ENCODE results near the gene ABAT.
"Not testable (repeated sequence)": the region's sequence is repeated elsewhere in the genome, so short reads cannot be mapped to it uniquely, and the experiment has no call there.

The ABAT gene

GRCh38 chr16:8751481-8752311, 77.3 kb downstream of the ABAT start:
- DNase-seq: no peak

DNA sequence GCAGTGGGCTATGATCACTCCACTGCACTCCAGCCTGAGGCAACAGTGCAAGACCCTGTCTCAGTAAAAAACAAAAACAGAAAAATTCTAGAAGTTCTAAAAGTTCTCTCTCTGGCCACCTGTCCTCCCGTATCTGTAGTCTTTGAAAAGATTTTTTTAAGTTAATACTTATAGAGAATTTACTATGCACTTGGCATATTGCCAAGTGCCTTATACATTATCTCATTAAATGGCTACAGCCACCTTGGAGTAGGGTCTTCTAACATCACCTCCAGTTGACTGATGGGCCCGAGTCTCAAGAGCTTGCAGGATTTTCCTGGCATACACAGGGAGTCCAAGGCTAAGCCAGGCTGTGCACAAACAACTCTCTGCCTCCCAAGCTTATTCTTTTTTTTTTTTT, 78.3 kb downstream of the ABAT start:
- DNase-seq: no peak

DNA sequence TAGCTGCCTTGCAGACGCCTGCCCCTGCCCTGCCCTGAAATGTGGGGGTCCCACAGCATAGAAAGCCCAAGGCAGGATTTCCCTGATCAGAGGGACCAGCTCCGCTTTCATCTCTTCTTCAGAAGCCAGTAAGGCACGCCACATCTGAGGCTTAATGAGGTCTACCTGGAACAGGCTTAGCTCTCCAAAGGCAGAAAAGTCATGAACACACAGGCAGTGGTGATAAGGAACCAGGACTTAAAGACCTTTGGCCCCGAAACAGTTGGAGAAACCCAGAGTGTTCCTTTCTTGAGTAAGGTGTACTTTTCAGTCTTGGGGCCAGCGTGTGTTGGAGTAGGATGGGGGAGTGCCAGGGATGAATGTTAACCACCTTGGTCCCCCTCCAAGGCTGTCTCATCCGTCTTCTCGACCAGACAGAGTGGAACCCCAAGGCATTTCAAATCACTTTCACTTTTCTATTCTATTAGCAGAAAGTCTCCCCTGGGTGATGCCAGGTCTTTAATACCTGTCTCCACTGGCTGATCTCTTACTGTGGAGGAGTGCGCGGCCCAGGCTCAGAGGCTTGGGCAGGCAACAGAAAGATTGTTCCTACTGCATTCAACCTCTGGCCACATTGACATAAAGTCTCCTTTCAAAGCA, 79.1 kb downstream of the ABAT start:
- DNase-seq: no peak

DNA sequence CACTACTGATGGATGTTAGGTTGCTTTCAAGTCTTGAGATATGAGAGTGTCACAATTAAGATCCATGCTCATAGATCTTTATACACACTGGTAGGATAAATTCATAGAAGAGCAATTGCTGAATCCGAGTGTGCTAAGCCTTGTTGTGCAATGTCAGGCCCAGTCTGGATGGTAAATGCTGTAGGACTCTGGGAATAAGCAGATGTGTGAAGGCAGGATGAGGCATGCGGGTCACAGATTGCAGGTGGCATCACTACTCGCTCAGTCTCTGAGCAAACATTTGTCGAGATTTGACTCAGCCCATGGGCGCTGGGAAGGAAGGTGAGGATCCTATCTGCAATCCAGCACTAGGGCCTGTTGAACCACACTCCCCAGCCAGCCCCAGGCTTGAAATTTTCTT, 82.3 kb downstream of the ABAT start:
- no peak for DNase-seq

GRCh38 chr16:8758022-8758421, 83.6 kb downstream of the ABAT start:
- DNase-seq: no peak

GRCh38 chr16:8760021-8760420, 85.6 kb downstream of the ABAT start:
- DNase-seq: no peak

DNA sequence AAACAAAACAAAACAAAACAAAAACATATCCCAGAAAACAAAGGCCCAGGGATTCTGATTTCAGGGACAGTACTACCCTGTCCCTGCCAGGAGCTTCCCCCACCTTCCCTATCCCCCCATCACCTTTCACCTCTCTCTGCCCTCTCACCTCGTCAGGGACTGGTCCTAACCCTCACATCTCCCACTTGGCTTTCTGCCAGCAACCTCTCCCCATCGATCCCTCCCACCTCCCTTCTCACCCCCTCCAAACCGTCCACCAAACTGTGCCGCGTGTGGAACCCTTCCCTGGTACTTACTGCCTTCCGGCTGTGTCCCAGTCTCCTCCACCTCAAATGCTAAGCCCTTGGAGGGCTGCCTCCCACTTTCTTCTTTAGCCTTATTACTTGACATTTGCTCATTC, 86.7 kb downstream of the ABAT start:
- no peak for DNase-seq

- DNase-seq: no peak
Measured at GRCh38 chr16:8762254-8762653, 87.8 kb downstream of the ABAT start.

DNA sequence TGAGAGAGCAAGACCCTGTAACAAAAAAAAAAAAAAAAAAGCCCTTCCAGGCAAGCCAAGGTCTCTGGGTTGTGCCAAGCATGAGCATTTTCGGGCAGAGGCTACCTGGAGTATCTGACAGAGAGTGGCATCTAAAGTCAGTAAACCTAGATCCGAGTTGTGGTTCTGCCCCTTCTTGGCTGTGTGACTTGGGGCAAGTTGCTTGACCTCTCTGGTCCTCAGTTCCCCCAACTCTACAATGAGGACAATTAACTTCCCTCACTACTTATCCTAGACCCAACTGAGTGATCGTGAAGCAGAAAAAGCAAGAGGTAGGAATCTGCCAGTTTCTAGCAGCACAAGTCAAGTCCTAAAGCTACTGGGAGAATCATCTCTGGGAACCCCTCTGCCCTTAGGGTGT, 88.7 kb downstream of the ABAT start:
- DNase-seq: no peak

GRCh38 chr16:8763899-8764298, 89.5 kb downstream of the ABAT start:
- DNase-seq: no peak

- DNase-seq: no peak
Measured at GRCh38 chr16:8764525-8765250, 90.3 kb downstream of the ABAT start.

GRCh38 chr16:8767176-8767575, 92.8 kb downstream of the ABAT start:
- no peak for DNase-seq

DNA sequence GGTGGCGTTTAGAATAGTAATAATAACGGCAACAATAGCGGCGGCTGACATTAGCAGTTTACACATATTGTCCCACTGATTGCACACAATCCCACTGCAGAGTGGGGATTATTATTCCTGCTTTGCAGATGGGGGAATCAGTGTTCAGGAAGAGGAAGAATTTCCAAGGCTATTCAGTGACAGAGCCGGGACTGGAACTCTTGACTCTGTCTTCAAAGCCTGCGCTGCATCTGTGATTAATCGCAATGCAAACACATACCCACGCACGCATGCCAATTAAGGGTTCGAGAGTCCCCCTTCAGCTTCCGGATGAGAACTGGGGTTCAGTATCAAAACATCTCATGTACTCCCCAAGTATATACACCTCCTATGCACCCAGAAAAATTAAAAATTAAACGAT, 93.9 kb downstream of the ABAT start:
- DNase-seq: no peak

GRCh38 chr16:8768692-8769091, 94.3 kb downstream of the ABAT start:
- DNase-seq: no peak

- no peak for DNase-seq
Measured at GRCh38 chr16:8773537-8773936, 99.1 kb downstream of the ABAT start.

DNA sequence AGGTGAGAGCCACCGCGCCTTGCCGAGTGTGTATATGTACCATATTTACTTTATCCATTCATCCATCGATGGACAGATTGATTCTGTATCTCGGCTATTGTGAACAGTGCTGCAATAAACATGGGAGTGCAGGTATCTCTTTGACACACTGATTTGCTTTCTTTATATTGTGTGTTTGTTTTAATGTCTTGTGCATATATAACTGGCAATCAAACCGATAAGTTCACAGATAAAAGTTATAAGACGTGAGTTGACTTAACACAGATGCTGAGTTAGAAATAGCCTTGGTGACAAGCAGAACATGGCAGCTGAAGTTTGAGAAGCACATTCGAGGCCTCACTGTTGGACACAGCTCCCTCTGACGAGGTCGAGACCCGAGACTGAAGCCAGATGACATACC, 99.8 kb downstream of the ABAT start:
- DNase-seq: no peak

- no peak for DNase-seq
Measured at GRCh38 chr16:8775359-8775758, 100.9 kb downstream of the ABAT start.

DNA sequence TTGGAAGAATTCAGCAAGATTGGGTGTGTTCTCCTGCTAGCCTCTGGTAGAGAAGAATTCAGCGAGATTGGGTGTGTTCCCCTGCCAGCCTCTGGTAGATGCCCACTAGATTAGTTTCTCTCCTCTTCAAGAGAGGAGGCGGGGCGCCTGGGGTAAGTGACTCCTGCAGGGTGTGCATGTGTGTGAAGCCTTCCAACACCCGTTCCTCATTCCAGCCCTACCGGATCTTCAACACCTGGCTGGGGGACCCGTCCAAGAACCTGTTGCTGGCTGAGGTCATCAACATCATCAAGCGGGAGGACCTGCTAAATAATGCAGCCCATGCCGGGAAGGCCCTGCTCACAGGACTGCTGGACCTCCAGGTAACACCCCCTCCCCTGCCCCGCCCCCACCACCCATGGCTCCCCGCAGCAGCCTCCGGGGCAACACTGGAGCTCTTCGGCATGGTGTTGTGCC, 101.7 kb downstream of the ABAT start:
- no peak for DNase-seq

GRCh38 chr16:8777217-8777616, 102.8 kb downstream of the ABAT start:
- no peak for DNase-seq

GRCh38 chr16:8781797-8782196, 107.4 kb downstream of the ABAT start:
- no peak for DNase-seq

- no peak for DNase-seq
Measured at GRCh38 chr16:8782673-8783072, 108.3 kb downstream of the ABAT start.

DNA sequence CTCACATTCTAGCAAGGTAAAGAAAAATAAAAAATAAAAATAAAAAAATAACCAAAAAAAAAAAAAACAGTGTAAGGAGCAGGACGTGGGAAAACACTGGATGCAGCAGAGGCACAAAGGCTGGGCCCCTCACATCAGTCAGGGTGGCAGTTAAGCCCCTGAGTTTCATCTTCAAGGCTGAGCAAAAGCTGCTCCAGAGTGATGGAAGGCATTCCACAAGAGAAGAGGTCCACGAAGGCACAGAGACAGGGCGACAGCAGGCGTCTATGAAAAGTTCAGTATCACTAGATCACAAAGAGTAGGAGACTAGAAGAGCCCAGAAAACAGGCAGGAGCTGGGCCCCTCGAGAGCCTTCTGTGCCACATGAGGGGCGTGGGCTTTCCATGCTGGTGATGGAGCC, 111.0 kb downstream of the ABAT start:
- no peak for DNase-seq

GRCh38 chr16:8786316-8786715, 111.9 kb downstream of the ABAT start:
- DNase-seq: not testable (repeated sequence)

Data from femur (tissue), 1 donor.